GM12878 (cell line): Measurements from ENCODE around the gene PRM1. TPM values are rescaled to one million over a fixed set of nuclear protein-coding genes. Genes with fewer than 3 reads are reported as not detected.

ENCODE experiments used
- ATAC-seq: fragments of 200-7000 bp; cut with Tn5 transposase; 3 replicates; pipeline ENCODE4 v1.9.1; 2020; ENCODE audit warnings: mild to moderate bottlenecking, moderate library complexity
- BruUV-seq: library from RNA; stranded (reverse); fragments of 400-500 nt; replicated peaks from 2 replicates; lab custom pipeline; 2021; lab: Mats Ljungman, UMichigan
- CTCF ChIA-PET: fragments of 300-600 bp; sonication (Branson Sonifier 250); formaldehyde crosslinking; extraction: SDS; loops from one replicate; lab custom pipeline; 2021; ENCODE audit warnings: inconsistent platforms; lab: Yijun Ruan, JAX
- POLR2A ChIA-PET: fragments of 350-600 bp; formaldehyde crosslinking; extraction: SDS; loops from one replicate; lab custom pipeline; 2021; ENCODE audit warnings: inconsistent platforms; lab: Charles Lee
- RAD21 ChIA-PET: fragments of 300-600 bp; sonication (Branson Sonifier 250); formaldehyde crosslinking; loops from one replicate; lab custom pipeline; 2023; ENCODE audit warnings: antibody characterized with exemption; ENCODE audit not compliant: unreplicated experiment; lab: Charles Lee
- SMC1A ChIA-PET: fragments of 300-600 bp; sonication (Branson Sonifier 250); formaldehyde crosslinking; loops from one replicate; lab custom pipeline; 2023; ENCODE audit not compliant: unreplicated experiment, uncharacterized antibody; lab: Charles Lee
- DNase-seq: peaks from one replicate; pipeline ENCODE4 v3.0.0-alpha.2; 2011; ENCODE audit warnings: low read depth, low spot score
- FAIRE-seq: peaks from 3 replicates; lab custom pipeline; 2011; peaks lifted over from hg19 to GRCh38; lab: Jason Lieb, UNC
- H2AFZ ChIP-seq: 2 replicates; pipeline ENCODE4 v1.6.0; 2011; ENCODE audit warnings: low read depth, low read length, control low read depth; ENCODE audit not compliant: control insufficient read depth
- H3K27ac ChIP-seq: 2 replicates; pipeline ENCODE4 v1.5.1; 2011; ENCODE audit warnings: control low read depth; ENCODE audit not compliant: control insufficient read depth, insufficient read depth
- H3K27me3 ChIP-seq, 2 experiments: replicated peaks in 1 of 2; 2 replicates each; pipeline versions ENCODE4 v1.6.0 to v1.6.1; 2011; ENCODE audit warnings: low read length in 1 of 2; ENCODE audit not compliant: control insufficient read depth in 2 of 2, insufficient read depth in 2 of 2
- H3K36me3 ChIP-seq, 2 experiments: 2 replicates each; pipeline ENCODE4 v1.5.1; 2011; ENCODE audit warnings: low read length in 1 of 2; ENCODE audit not compliant: control insufficient read depth in 2 of 2, insufficient read depth in 2 of 2
- H3K4me1 ChIP-seq: 2 replicates; pipeline ENCODE4 v1.6.1; 2011; ENCODE audit warnings: mild to moderate bottlenecking, low read length, moderate library complexity, mixed read lengths; ENCODE audit not compliant: control insufficient read depth, insufficient read depth
- H3K4me2 ChIP-seq: 2 replicates; pipeline ENCODE4 v1.6.0; 2011; ENCODE audit warnings: control low read depth; ENCODE audit not compliant: control insufficient read depth, insufficient read depth
- H3K4me3 ChIP-seq: fragments of 200-600 bp; sonication (generic); 2 replicates; pipeline ENCODE4 v1.5.1; 2016
- H3K79me2 ChIP-seq: 2 replicates; pipeline ENCODE4 v1.6.0; 2011; ENCODE audit warnings: low read length; ENCODE audit not compliant: control insufficient read depth, insufficient read depth
- H3K9ac ChIP-seq: 2 replicates; pipeline ENCODE4 v1.8.0; 2011; ENCODE audit warnings: low read length, control low read depth, mixed read lengths; ENCODE audit not compliant: control insufficient read depth, insufficient read depth
- H3K9me3 ChIP-seq: replicated peaks from 3 replicates; pipeline ENCODE4 v1.5.1; 2011; ENCODE audit warnings: mild to moderate bottlenecking, low read length; ENCODE audit not compliant: control insufficient read depth, insufficient read depth
- H4K20me1 ChIP-seq: 2 replicates; pipeline ENCODE4 v1.6.0; 2011; ENCODE audit not compliant: control insufficient read depth, insufficient read depth
- BHLHE40 ChIP-seq, 2 experiments: fragments of 450-650 bp in 1 of 2; IDR thresholded peaks; 2 replicates each; pipeline ENCODE4 v1.6.1; 2011 to 2017; ENCODE audit warnings: low read depth in 2 of 2, borderline replicate concordance in 1 of 2, improper control_type of control experiment in 1 of 2, low read length in 1 of 2, mild to moderate bottlenecking in 1 of 2
- CREB1 ChIP-seq: IDR thresholded peaks from 2 replicates; pipeline ENCODE4 v1.6.1; 2012; ENCODE audit warnings: low read depth, mild to moderate bottlenecking, inconsistent platforms
- DPF2 ChIP-seq: fragments of 450-650 bp; IDR thresholded peaks from 2 replicates; pipeline ENCODE4 v1.6.1; 2017; ENCODE audit warnings: mild to moderate bottlenecking
- EP300 ChIP-seq, 2 experiments: fragments of 150-350 bp in 1 of 2; IDR thresholded peaks; 2 replicates each; pipeline ENCODE4 v1.6.1; 2011 to 2012; ENCODE audit warnings: low read depth in 2 of 2, low read length in 2 of 2, borderline replicate concordance in 1 of 2, improper control_type of control experiment in 1 of 2, inconsistent platforms in 1 of 2; ENCODE audit not compliant: control insufficient read depth in 1 of 2
- GATAD2B ChIP-seq: fragments of 450-650 bp; conservative IDR thresholded peaks from 2 replicates; pipeline ENCODE4 v1.6.1; 2017; ENCODE audit warnings: low read depth, mild to moderate bottlenecking, moderate library complexity
- IKZF1 ChIP-seq: fragments of 450-650 bp; conservative IDR thresholded peaks from 2 replicates; pipeline ENCODE4 v1.6.1; 2017; ENCODE audit warnings: antibody characterized with exemption, mild to moderate bottlenecking
- IKZF2 ChIP-seq, 2 experiments: fragments of 450-650 bp; IDR thresholded peaks; 2 replicates each; pipeline ENCODE4 v1.6.1; 2017; ENCODE audit warnings: mild to moderate bottlenecking in 2 of 2, moderate library complexity in 2 of 2
- JUND ChIP-seq: IDR thresholded peaks from 2 replicates; pipeline ENCODE4 v1.6.1; 2012; ENCODE audit warnings: low read depth, mild to moderate bottlenecking, low read length, improper control_type of control experiment, moderate library complexity
- MTA2 ChIP-seq: fragments of 450-650 bp; IDR thresholded peaks from 2 replicates; pipeline ENCODE4 v1.6.1; 2016; ENCODE audit warnings: low read depth, mild to moderate bottlenecking, moderate library complexity
- NBN ChIP-seq: fragments of 450-650 bp; IDR thresholded peaks from 2 replicates; pipeline ENCODE4 v1.6.1; 2016
- RELB ChIP-seq: fragments of 450-650 bp; IDR thresholded peaks from 2 replicates; pipeline ENCODE4 v1.6.1; 2017; ENCODE audit warnings: low read depth, mild to moderate bottlenecking, moderate library complexity
- SPI1 ChIP-seq: IDR thresholded peaks from 2 replicates; pipeline ENCODE4 v1.6.1; 2011; ENCODE audit warnings: low read depth, mild to moderate bottlenecking, low read length, moderate library complexity, borderline replicate concordance; ENCODE audit not compliant: insufficient read depth
- ZNF217 ChIP-seq: fragments of 450-650 bp; IDR thresholded peaks from 2 replicates; pipeline ENCODE4 v1.6.1; 2017; ENCODE audit warnings: antibody characterized with exemption, mild to moderate bottlenecking
- WGBS: methylation state at CpG from one replicate; pipeline ENCODE4 v1.1.6; 2016; ENCODE audit warnings: low lambda C conversion rate; ENCODE audit not compliant: insufficient replicate concordance, insufficient coverage; ENCODE audit errors: missing lambda C conversion rate; 5-methylcytosine and 5-hydroxymethylcytosine counted together
- in situ Hi-C: fragments of 300-500 bp; cut with MboI; formaldehyde crosslinking; loops from 9 replicates; pipeline ENCODE4 v1.14.3; 2018; ENCODE audit warnings: mixed read lengths
- intact Hi-C: fragments of 100-400 bp; cut with micrococcal nuclease; formaldehyde crosslinking; loops from one replicate; pipeline ENCODE4 v1.14.2; 2022; ENCODE audit not compliant: unreplicated experiment
- polyA plus RNA-seq, 11 experiments: library from polyadenylated mRNA; depleted of rRNA in 4 of 11; unstranded in 6 of 11; stranded (reverse) in 5 of 11; fragments of >200 nt; fragmentation: Nextera tagmentation in 4 of 11; fragmentation: Illumina TruSeq in 1 of 11; extraction: Ambion mirVana in 4 of 11; extraction: Trizol in 1 of 11; gene quantifications; 1 replicate in 1 of 11; 2 replicates in 10 of 11; pipeline versions ENCODE4 v1.2.1 to v1.2.3, GENCODE V29; 2011 to 2016; ENCODE audit warnings: inconsistent platforms in 2 of 11, missing spikeins in 2 of 11, low read depth in 1 of 11
- total RNA-seq, 4 experiments: library from RNA; depleted of rRNA in 3 of 4; stranded (reverse); fragments of >200 nt in 3 of 4; fragmentation: Illumina TruSeq in 1 of 4; extraction: Trizol in 1 of 4; gene quantifications; 2 replicates each; pipeline versions ENCODE4 v1.2.1 to v1.2.3, GENCODE V29; 2013 to 2021

Gene PRM1
- total and polyA plus RNA-seq, 10 of the 15 experiments (the other 5 are each of a cell fraction or from before 2014, with no cell fraction given): 0.20 TPM; not detected in 9

- TF ChIP-seq IKZF2 (IDR thresholded peaks at IDR 0.05) (peak; percentile 71 to 80; a peak in 3 of 4 replicates), EP300 (IDR thresholded peaks at IDR 0.05; ENCODE audit: borderline replicate concordance in 1 of 2, control insufficient read depth in 1 of 2, low read depth in 2 of 2, low read length in 2 of 2) (no peak), CREB1 (no peak), ZNF217 (peak; percentile 2; the same call in 1 of the 2 replicates), IKZF1 (peak; percentile 80; the same call in 1 of the 2 replicates), SPI1 (no peak), NBN (0 out of 2 replicates have a peak, but pooled peaks have one; percentile 39), MTA2 (0 out of 2 replicates have a peak, but pooled peaks have one; percentile 47), DPF2 (peak; percentile 60), RELB (peak; percentile 44; the same call in 1 of the 2 replicates), BHLHE40 (IDR thresholded peaks at IDR 0.05; ENCODE audit: borderline replicate concordance in 1 of 2, low read depth in 2 of 2, low read length in 1 of 2) (peak; percentile 51 to 77; a peak in 3 of 4 replicates), JUND (no peak), GATAD2B (peak; percentile 34; the same call in 1 of the 2 replicates)
- TF ChIP-seq, all 136 proteins: peak for 9
- SMC1A ChIA-PET: interaction anchor here (0.7 to 2.0 kb wide), 9 partner anchors 9 to 551 kb away, joined by 3 to 12 read pairs (median 4); partner anchors contain the start of gene SOCS1
- Histone ChIP-seq H3K9me3 (no peaks in the 10 kb centered on the region), H4K20me1 (no peaks in the 10 kb centered on the region), H3K79me2 (no peaks in the 10 kb centered on the region), H3K4me2 (no peak overlapping the region), H3K27ac (no peak overlapping the region), H3K4me1 (peaks cover 26% of the 10 kb centered on the region), H3K27me3 (no peaks in the 10 kb centered on the region), H3K36me3 (no peaks in the 10 kb centered on the region), H3K9ac (no peak overlapping the region), H3K4me3 (no peak overlapping the region), H2AFZ (no peak overlapping the region)
- no peak for FAIRE-seq
- POLR2A ChIA-PET: interaction anchor here (0.7 to 3.1 kb wide), 9 partner anchors 11 to 111 kb away, joined by 3 to 12 read pairs (median 6); partner anchors contain the start of gene SOCS1
- in situ Hi-C loops (no loop called here), intact Hi-C loops (no loop called here)
- RAD21 ChIA-PET: interaction anchor here (0.9 to 3.0 kb wide), 9 partner anchors 10 to 121 kb away, joined by 3 to 8 read pairs (median 3); no protein-coding TSS in a partner anchor
- peak; percentile 12; the same call in 2 of the 3 replicates for ATAC-seq
- BruUV-seq: no TSS peak
- WGBS: 81% methylated on average over 5 of the region's 5 CpGs
- CTCF ChIA-PET: interaction anchor here (0.9 to 3.2 kb wide), 5 partner anchors 17 to 252 kb away, joined by 3 to 7 read pairs (median 5); partner anchors contain the start of gene SOCS1
- no peak for DNase-seq
These were observed 45.5 kb downstream of the PRM1 start for GRCh38 chr16:11235703-11235991.
